IPS-15b (cell line): Measurements from ENCODE around the gene RAD51B.

Experiments used
- H3K27me3 ChIP-seq: one replicate; pipeline ENCODE4 v1.6.1; 2013; ENCODE audit warnings: low read length; ENCODE audit not compliant: control insufficient read depth, insufficient read depth
- H3K36me3 ChIP-seq: one replicate; pipeline ENCODE4 v1.6.1; 2013; ENCODE audit warnings: low read length; ENCODE audit not compliant: control insufficient read depth, insufficient read depth
- H3K4me1 ChIP-seq: one replicate; pipeline ENCODE4 v1.6.1; 2013; ENCODE audit warnings: mild to moderate bottlenecking, low read length; ENCODE audit not compliant: control insufficient read depth, insufficient read depth
- H3K4me3 ChIP-seq: one replicate; pipeline ENCODE4 v1.5.1; 2013; ENCODE audit warnings: low read depth, low read length
- H3K9ac ChIP-seq: one replicate; pipeline ENCODE4 v1.6.1; 2013; ENCODE audit warnings: low read depth, mild to moderate bottlenecking, low read length
- H3K9me3 ChIP-seq: one replicate; pipeline ENCODE4 v1.6.1; 2013; ENCODE audit warnings: mild to moderate bottlenecking, low read length; ENCODE audit not compliant: control insufficient read depth, insufficient read depth

Gene RAD51B

DNA sequence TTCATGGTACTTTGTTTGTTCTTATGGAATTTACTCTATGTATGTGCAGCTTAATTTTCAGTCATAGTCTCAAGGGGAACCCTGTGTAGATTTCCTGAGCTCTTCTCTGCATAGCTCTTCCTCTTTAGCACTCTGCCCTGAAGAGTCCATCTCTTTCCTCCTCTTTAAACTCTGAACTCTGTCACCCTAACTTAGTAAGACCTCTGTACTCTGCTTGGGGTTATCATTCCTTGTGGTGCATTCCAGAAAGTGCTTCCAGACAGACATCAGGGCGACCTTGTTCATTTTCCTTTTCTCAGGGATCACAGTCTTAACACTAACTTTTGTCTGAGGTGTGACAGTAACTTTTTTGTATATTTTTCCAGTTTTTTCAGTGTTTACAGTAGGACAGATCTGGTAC lies 179.3 kb downstream of the RAD51B start:
- Histone ChIP-seq H3K4me1 (no peaks in the 10 kb centered on the region), H3K27me3 (no peaks in the 10 kb centered on the region), H3K36me3 (no peaks in the 10 kb centered on the region), H3K9ac (no peak overlapping the region), H3K4me3 (no peak overlapping the region), H3K9me3 (no peaks in the 10 kb centered on the region)

DNA sequence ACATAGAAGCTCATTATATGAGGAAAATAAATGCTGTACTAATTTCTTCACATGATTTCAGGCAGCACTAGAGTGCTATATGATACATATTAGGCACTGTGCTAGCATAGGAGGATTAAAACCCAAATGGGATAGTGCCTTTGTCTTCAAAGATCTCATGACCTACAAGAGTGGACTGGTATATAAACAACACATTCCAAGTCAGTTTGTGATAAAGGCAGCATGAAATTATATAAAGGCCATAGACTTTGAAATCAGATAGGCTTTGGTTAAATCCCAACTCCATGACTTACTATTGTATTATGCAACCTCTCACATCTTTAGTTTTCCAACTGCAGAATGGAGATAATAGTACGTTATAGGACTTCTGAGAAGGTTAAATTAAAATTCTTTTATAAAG lies 179.7 kb downstream of the RAD51B start:
- Histone ChIP-seq H3K36me3 (no peaks in the 10 kb centered on the region), H3K27me3 (no peaks in the 10 kb centered on the region), H3K4me3 (no peak overlapping the region), H3K4me1 (no peaks in the 10 kb centered on the region), H3K9me3 (no peaks in the 10 kb centered on the region), H3K9ac (no peak overlapping the region)

- H3K4me3 ChIP-seq = no peak overlapping the region
- H3K4me1 ChIP-seq = no peaks in the 10 kb centered on the region
- H3K9me3 ChIP-seq = no peaks in the 10 kb centered on the region
- no peaks in the 10 kb centered on the region for H3K27me3 ChIP-seq
- H3K36me3 ChIP-seq = no peaks in the 10 kb centered on the region
- no peak overlapping the region for H3K9ac ChIP-seq
Measured at GRCh38 chr14:67999705-68000384, 180.3 kb downstream of the RAD51B start.

GRCh38 chr14:68000511-68000910 lies 180.9 kb downstream of the RAD51B start:
- H3K4me1 ChIP-seq = no peaks in the 10 kb centered on the region
- no peaks in the 10 kb centered on the region for H3K36me3 ChIP-seq
- H3K4me3 ChIP-seq = no peak overlapping the region
- no peaks in the 10 kb centered on the region for H3K9me3 ChIP-seq
- H3K9ac ChIP-seq = no peak overlapping the region
- H3K27me3 ChIP-seq = no peaks in the 10 kb centered on the region

GRCh38 chr14:68008491-68008890 lies 188.9 kb downstream of the RAD51B start:
- no peak overlapping the region for H3K9ac ChIP-seq
- no peak overlapping the region for H3K4me3 ChIP-seq
- no peaks in the 10 kb centered on the region for H3K36me3 ChIP-seq
- H3K27me3 ChIP-seq = no peaks in the 10 kb centered on the region
- no peaks in the 10 kb centered on the region for H3K9me3 ChIP-seq
- H3K4me1 ChIP-seq = no peaks in the 10 kb centered on the region

DNA sequence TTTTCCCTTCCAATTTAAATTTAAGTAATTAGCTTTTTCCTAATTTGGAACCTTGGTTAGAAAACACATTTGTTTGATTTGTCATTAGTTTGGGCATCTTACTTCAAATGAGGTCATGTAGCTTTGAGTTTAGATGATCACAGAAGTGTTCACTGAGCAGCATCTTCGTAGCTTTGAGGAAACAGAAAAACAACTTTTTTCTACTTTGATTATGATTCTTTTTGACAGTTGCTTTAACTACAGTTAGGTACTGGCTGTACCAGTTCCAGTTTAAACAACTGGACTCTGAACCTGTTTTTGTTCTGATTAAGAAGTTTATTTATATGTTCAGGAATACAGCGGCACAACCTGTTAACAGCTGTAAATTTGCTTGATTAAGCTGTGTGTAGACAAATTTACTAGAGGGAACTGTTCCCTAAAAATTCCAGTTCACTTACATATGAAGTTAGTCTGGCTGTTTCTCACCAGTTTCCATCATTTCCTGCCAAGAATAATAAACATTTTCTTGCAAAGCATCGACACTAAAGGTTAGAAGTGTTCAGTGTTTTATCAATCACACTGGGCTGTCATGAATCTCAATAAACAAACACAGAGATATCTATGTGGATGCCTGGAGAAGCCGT lies 191.9 kb downstream of the RAD51B start:
- H3K4me3 ChIP-seq = no peak overlapping the region
- H3K9me3 ChIP-seq = no peaks in the 10 kb centered on the region
- no peaks in the 10 kb centered on the region for H3K36me3 ChIP-seq
- H3K4me1 ChIP-seq = no peaks in the 10 kb centered on the region
- H3K9ac ChIP-seq = no peak overlapping the region
- H3K27me3 ChIP-seq = no peaks in the 10 kb centered on the region

GRCh38 chr14:68012871-68013270 lies 193.3 kb downstream of the RAD51B start:
- Histone ChIP-seq H3K4me3 (no peak overlapping the region), H3K4me1 (no peaks in the 10 kb centered on the region)

GRCh38 chr14:68013326-68013725 lies 193.7 kb downstream of the RAD51B start:
- H3K4me1 ChIP-seq = no peaks in the 10 kb centered on the region
- no peaks in the 10 kb centered on the region for H3K36me3 ChIP-seq
- H3K9me3 ChIP-seq = no peaks in the 10 kb centered on the region
- no peaks in the 10 kb centered on the region for H3K27me3 ChIP-seq
- no peak overlapping the region for H3K4me3 ChIP-seq
- no peak overlapping the region for H3K9ac ChIP-seq

More at GRCh38 chr14:68012871-68013270, 193.3 kb downstream of the RAD51B start:
- Histone ChIP-seq H3K9ac (no peak overlapping the region), H3K27me3 (no peaks in the 10 kb centered on the region), H3K36me3 (no peaks in the 10 kb centered on the region), H3K9me3 (no peaks in the 10 kb centered on the region)

DNA sequence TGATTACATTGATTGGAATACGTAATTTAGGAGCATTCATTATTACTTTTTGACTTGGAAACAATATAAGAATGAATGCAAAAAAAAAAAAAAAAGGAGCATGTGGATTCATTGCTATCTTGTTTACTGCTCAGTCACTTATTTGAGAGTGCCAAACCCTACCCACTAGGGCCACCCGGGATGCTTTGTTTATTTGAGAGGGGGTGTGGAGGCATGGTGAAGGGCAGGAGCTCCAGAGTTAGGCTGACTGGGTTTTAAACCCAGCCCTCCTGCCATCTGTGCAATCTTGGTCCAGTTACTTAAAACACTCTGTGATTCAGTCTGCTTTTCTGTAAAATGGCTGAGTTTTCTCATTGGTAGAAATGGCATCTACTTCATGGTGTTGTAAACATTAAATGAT lies 195.2 kb downstream of the RAD51B start:
- H3K27me3 ChIP-seq = no peaks in the 10 kb centered on the region
- no peaks in the 10 kb centered on the region for H3K9me3 ChIP-seq
- no peak overlapping the region for H3K4me3 ChIP-seq
- H3K4me1 ChIP-seq = no peaks in the 10 kb centered on the region
- no peaks in the 10 kb centered on the region for H3K36me3 ChIP-seq
- no peak overlapping the region for H3K9ac ChIP-seq

DNA sequence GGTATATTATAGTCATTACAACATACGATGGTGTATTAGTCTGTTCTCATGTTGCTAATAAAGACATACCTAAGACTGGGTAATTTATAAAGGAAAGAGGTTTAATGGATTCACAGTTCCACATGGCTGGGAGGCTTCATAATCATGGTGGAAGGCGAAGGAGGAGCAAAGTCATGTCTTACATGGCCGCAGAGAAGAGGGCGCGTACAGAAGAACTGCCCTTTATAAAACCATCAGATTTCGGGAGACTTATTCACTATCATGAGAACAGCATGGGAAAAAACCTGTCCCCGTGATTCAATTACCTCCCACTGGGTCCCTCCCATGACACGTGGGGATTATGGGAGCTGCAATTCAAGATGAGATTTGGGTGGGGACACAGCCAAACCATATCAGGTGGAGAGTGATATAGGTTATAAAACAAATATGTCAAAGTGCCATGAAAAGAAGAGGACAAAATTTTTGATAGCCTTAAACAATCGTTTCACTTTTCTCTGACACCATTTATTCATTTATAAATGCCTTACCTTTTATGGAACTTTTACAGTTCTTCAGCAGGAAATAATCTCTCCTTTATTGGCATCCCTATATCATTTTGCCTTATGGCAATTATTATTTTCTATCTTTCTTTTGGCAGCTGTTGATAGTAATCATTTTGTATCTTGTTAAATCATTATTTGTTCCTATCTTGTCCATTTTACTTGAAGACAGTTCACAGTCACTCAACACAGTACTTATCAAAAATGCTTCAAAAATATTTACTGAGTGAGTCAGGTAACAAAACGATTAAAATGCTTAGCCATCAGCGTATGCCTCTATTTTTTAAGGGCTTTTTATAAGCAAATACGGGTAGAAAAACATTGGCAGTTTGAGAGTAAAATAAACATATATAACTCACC lies 196.0 kb downstream of the RAD51B start:
- H3K27me3 ChIP-seq = no peaks in the 10 kb centered on the region
- no peak overlapping the region for H3K9ac ChIP-seq
- no peaks in the 10 kb centered on the region for H3K9me3 ChIP-seq
- no peaks in the 10 kb centered on the region for H3K4me1 ChIP-seq
- H3K36me3 ChIP-seq = no peaks in the 10 kb centered on the region
- H3K4me3 ChIP-seq = no peak overlapping the region

DNA sequence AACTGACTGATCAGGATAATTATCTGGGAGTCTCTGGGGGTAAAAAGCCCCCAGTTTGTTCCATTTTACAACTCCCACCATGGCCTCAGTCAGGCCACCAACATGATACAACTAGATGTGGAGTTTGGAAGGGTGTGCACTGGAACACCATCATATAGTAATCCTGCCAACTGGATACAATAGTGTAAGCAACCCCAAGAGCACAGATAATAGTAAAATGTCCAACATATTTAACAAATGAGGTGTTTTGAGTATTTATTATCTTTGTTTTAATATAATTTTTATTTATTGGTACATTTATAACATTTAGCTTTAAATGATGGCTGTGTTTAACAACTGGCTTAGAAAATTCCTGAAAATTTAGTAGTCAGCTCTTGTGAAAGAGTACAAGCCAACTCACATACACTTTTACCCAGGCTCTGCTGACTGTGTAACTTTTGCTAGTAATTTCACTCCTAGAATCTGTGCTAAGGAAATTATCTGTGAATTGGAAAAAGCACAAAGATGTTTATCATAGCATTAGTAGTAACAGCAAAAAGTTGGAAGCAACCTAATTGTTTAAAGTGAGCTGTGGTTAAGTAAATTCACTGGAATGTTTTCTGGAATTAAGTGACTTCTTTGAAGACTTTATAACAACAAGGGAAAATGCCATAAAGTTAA lies 196.8 kb downstream of the RAD51B start:
- Histone ChIP-seq H3K4me1 (no peaks in the 10 kb centered on the region), H3K9ac (no peak overlapping the region), H3K27me3 (no peaks in the 10 kb centered on the region), H3K4me3 (no peak overlapping the region), H3K9me3 (no peaks in the 10 kb centered on the region), H3K36me3 (no peaks in the 10 kb centered on the region)
